ENCODE results near the gene SUMO3. TPM values are rescaled to one million over a fixed set of nuclear protein-coding genes. Genes with fewer than 3 reads are reported as not detected.

SUMO3 gene
- total and polyA plus RNA-seq, 3 experiments from 2014 or later, result 81.7 to 88.1 (median 85.3) TPM

- Mint-ChIP-seq H3K27me3 (no peaks in the 10 kb centered on the region), H3K27ac (peak overlapping the region; percentile 27 to 84 (median 68)), H3K36me3 (peaks cover 0 to 3% (median 2%) of the 10 kb centered on the region in 3 donors), H3K4me1 (peaks cover 7 to 19% (median 13%) of the 10 kb centered on the region in 3 donors), H3K4me3 (peak overlapping the region; percentile 62 to 85 (median 70)), H3K9me3 (peaks cover 12 to 28% (median 18%) of the 10 kb centered on the region in 5 donors)
- Histone ChIP-seq H3K36me3 (ENCODE audit: insufficient read depth, low read length) (no peaks in the 10 kb centered on the region), H3K27ac (ENCODE audit: low read depth, low read length) (no peak overlapping the region), H3K27me3 (ENCODE audit: insufficient read depth, low read length, poor library complexity, severe bottlenecking) (no peaks in the 10 kb centered on the region), H3K4me1 (ENCODE audit: insufficient read depth, low read length) (peaks cover 11% of the 10 kb centered on the region), H3K9me3 (ENCODE audit: low read length) (no peaks in the 10 kb centered on the region), H3K4me3 (ENCODE audit: low read length) (no peak overlapping the region)
- CTCF ChIA-PET, result no interaction called here
- DNase-seq, result no peak
- POLR2A ChIA-PET, result no interaction called here
Measured at GRCh38 chr21:44819283-44820243, 1.7 kb upstream of the SUMO3 start.

GRCh38 chr21:44818640-44819011 lies 764 bp upstream of the SUMO3 start:
- H3K27ac ChIP-seq (ENCODE audit: low read depth, low read length), result peak overlapping the region; percentile 80
- H3K4me1 ChIP-seq (ENCODE audit: insufficient read depth, low read length), result peaks cover 11% of the 10 kb centered on the region
- no peaks in the 10 kb centered on the region for H3K36me3 ChIP-seq (ENCODE audit: insufficient read depth, low read length)
- ChIA-PET POLR2A (interaction anchor here (1.6 kb wide), 1 partner anchor 55 kb away, joined by 25 read pairs; the partner anchor contains the start of gene PTTG1IP), CTCF (no interaction called here)
- no peaks in the 10 kb centered on the region for H3K9me3 ChIP-seq (ENCODE audit: low read length)
- H3K27me3 Mint-ChIP-seq, result no peaks in the 10 kb centered on the region
- peak overlapping the region; percentile 62 to 85 (median 70) for H3K4me3 Mint-ChIP-seq
- peaks cover 0 to 3% (median 1%) of the 10 kb centered on the region in 3 donors for H3K36me3 Mint-ChIP-seq
- H3K27me3 ChIP-seq (ENCODE audit: insufficient read depth, low read length, poor library complexity, severe bottlenecking), result no peaks in the 10 kb centered on the region
- H3K4me1 Mint-ChIP-seq, result peaks cover 7 to 19% (median 12%) of the 10 kb centered on the region in 3 donors
- peak in 1 of 5 donors; percentile 5 for DNase-seq
- H3K9me3 Mint-ChIP-seq, result peaks cover 11 to 26% (median 16%) of the 10 kb centered on the region in 5 donors
- H3K27ac Mint-ChIP-seq, result peak overlapping the region in 5 of 8 donors; percentile 26 to 84 (median 70)
- H3K4me3 ChIP-seq (ENCODE audit: low read length), result peak overlapping the region; percentile 22

GRCh38 chr21:44817506-44817880 lies 369 bp downstream of the SUMO3 start:
- Histone ChIP-seq H3K4me1 (ENCODE audit: insufficient read depth, low read length) (peaks cover 11% of the 10 kb centered on the region), H3K27ac (ENCODE audit: low read depth, low read length) (no peak overlapping the region), H3K36me3 (ENCODE audit: insufficient read depth, low read length) (no peaks in the 10 kb centered on the region), H3K9me3 (ENCODE audit: low read length) (no peaks in the 10 kb centered on the region), H3K27me3 (ENCODE audit: insufficient read depth, low read length, poor library complexity, severe bottlenecking) (no peaks in the 10 kb centered on the region), H3K4me3 (ENCODE audit: low read length) (peak overlapping the region; percentile 62)
- ChIA-PET POLR2A (interaction anchor here (0.5 to 1.6 kb wide), 12 partner anchors 12 to 662 kb away, joined by 3 to 25 read pairs (median 3); partner anchors contain the start of genes ITGB2, PTTG1IP and UBE2G2), CTCF (interaction anchor here (0.6 kb wide), 1 partner anchor 56 kb away, joined by 3 read pairs; the partner anchor contains the start of gene PTTG1IP)
- H3K27ac Mint-ChIP-seq, result no peak overlapping the region
- peaks cover 8 to 23% (median 9%) of the 10 kb centered on the region in 3 donors for H3K4me1 Mint-ChIP-seq
- peak; percentile 89 to 95 (median 92) for DNase-seq
- peaks cover 2 to 16% (median 8%) of the 10 kb centered on the region in 5 donors for H3K9me3 Mint-ChIP-seq
- H3K4me3 Mint-ChIP-seq, result peak overlapping the region; percentile 50 to 85 (median 60)
- peaks cover 0 to 12% (median 0%) of the 10 kb centered on the region in 3 donors for H3K36me3 Mint-ChIP-seq
- no peaks in the 10 kb centered on the region for H3K27me3 Mint-ChIP-seq

GRCh38 chr21:44816761-44817505 lies 929 bp downstream of the SUMO3 start:
- Mint-ChIP-seq H3K36me3 (peaks cover 0 to 16% (median 0%) of the 10 kb centered on the region in 3 donors), H3K9me3 (peaks cover 0 to 11% (median 2%) of the 10 kb centered on the region in 5 donors), H3K27ac (peak overlapping the region in 4 of 8 donors; percentile 56 to 93 (median 82)), H3K27me3 (no peaks in the 10 kb centered on the region), H3K4me1 (peaks cover 8 to 23% (median 9%) of the 10 kb centered on the region in 3 donors), H3K4me3 (peak overlapping the region; percentile 66 to 91 (median 76))
- Histone ChIP-seq H3K36me3 (ENCODE audit: insufficient read depth, low read length) (no peaks in the 10 kb centered on the region), H3K4me3 (ENCODE audit: low read length) (peak overlapping the region; percentile 62), H3K9me3 (ENCODE audit: low read length) (no peaks in the 10 kb centered on the region), H3K4me1 (ENCODE audit: insufficient read depth, low read length) (peaks cover 11% of the 10 kb centered on the region), H3K27me3 (ENCODE audit: insufficient read depth, low read length, poor library complexity, severe bottlenecking) (no peaks in the 10 kb centered on the region), H3K27ac (ENCODE audit: low read depth, low read length) (no peak overlapping the region)
- no peak for DNase-seq
- CTCF ChIA-PET, result interaction anchor here (0.6 kb wide), 1 partner anchor 57 kb away, joined by 3 read pairs; the partner anchor contains the start of gene PTTG1IP
- POLR2A ChIA-PET, result interaction anchor here (0.6 to 1.6 kb wide), 11 partner anchors 12 to 662 kb away, joined by 3 to 25 read pairs (median 3); partner anchors contain the start of genes ITGB2, PTTG1IP and UBE2G2

GRCh38 chr21:44815852-44816628 lies 1.8 kb downstream of the SUMO3 start:
- Mint-ChIP-seq H3K4me3 (peak overlapping the region; percentile 66 to 91 (median 76)), H3K9me3 (peaks cover 0 to 8% (median 0%) of the 10 kb centered on the region in 5 donors), H3K4me1 (peaks cover 8 to 23% (median 15%) of the 10 kb centered on the region in 3 donors), H3K27me3 (no peaks in the 10 kb centered on the region), H3K27ac (peak overlapping the region in 4 of 8 donors; percentile 56 to 93 (median 82)), H3K36me3 (peaks cover 0 to 23% (median 2%) of the 10 kb centered on the region in 3 donors)
- no peak for DNase-seq
- CTCF ChIA-PET, result interaction anchor here (1.8 to 2.0 kb wide), 2 partner anchors 15 to 23 kb away, joined by 6 to 8 read pairs; partner anchors contain the start of gene UBE2G2
- Histone ChIP-seq H3K27ac (ENCODE audit: low read depth, low read length) (no peak overlapping the region), H3K4me3 (ENCODE audit: low read length) (no peak overlapping the region), H3K4me1 (ENCODE audit: insufficient read depth, low read length) (peaks cover 11% of the 10 kb centered on the region), H3K27me3 (ENCODE audit: insufficient read depth, low read length, poor library complexity, severe bottlenecking) (no peaks in the 10 kb centered on the region), H3K36me3 (ENCODE audit: insufficient read depth, low read length) (no peaks in the 10 kb centered on the region), H3K9me3 (ENCODE audit: low read length) (no peaks in the 10 kb centered on the region)
- POLR2A ChIA-PET, result no interaction called here

- CTCF ChIA-PET, result interaction anchor here (1.8 to 2.0 kb wide), 2 partner anchors 14 to 22 kb away, joined by 6 to 8 read pairs; partner anchors contain the start of gene UBE2G2
Measured at GRCh38 chr21:44815225-44815624, 2.6 kb downstream of the SUMO3 start.

More at GRCh38 chr21:44815225-44815624, 2.6 kb downstream of the SUMO3 start:
- Mint-ChIP-seq H3K4me3 (peak overlapping the region in 2 of 7 donors; percentile 54 to 85), H3K27me3 (no peaks in the 10 kb centered on the region), H3K36me3 (peaks cover 0 to 29% (median 4%) of the 10 kb centered on the region in 3 donors), H3K27ac (peak overlapping the region in 1 of 8 donors; percentile 58), H3K4me1 (peaks cover 8 to 26% (median 19%) of the 10 kb centered on the region in 3 donors), H3K9me3 (peaks cover 0 to 7% (median 0%) of the 10 kb centered on the region in 5 donors)
- no peak overlapping the region for H3K27ac ChIP-seq (ENCODE audit: low read depth, low read length)
- H3K4me3 ChIP-seq (ENCODE audit: low read length), result no peak overlapping the region
- H3K4me1 ChIP-seq (ENCODE audit: insufficient read depth, low read length), result peaks cover 11% of the 10 kb centered on the region
- H3K27me3 ChIP-seq (ENCODE audit: insufficient read depth, low read length, poor library complexity, severe bottlenecking), result no peaks in the 10 kb centered on the region
- DNase-seq, result no peak
- H3K9me3 ChIP-seq (ENCODE audit: low read length), result no peaks in the 10 kb centered on the region
- no peaks in the 10 kb centered on the region for H3K36me3 ChIP-seq (ENCODE audit: insufficient read depth, low read length)
- POLR2A ChIA-PET, result no interaction called here
